ENCODE results near the gene CRELD1.

The CRELD1 gene

DNA sequence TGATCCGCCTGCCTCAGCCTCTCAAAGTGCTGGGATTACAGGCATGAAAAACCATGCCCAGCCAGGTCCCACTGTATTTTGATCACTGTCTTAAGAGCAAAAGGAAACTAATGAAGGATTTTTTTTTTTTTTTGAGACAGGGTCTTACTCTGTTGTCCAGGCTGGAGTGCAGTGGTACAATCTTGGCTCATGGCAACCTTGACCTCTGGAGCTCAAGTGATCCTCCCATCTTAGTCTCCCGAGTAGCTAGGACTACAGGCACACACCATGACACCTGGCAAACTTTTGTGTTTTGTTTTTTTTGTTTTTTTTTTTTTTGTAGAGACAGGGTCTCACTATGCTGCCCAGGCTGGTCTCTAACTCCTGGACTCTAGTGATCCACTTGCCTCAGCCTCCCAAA is 46.6 kb downstream of the CRELD1 start:
- TF ChIP-seq POLR2AphosphoS5 (IDR thresholded peaks at IDR 0.05; ENCODE audit: low read depth, low read length), result no peak
- no peak for TF ChIP-seq REST (IDR thresholded peaks at IDR 0.05; ENCODE audit: insufficient read depth in 1 of 2, low read depth in 2 of 2, low read length in 2 of 2)
- TF ChIP-seq TAF1 (IDR thresholded peaks at IDR 0.05; ENCODE audit: borderline replicate concordance, insufficient read depth, low read length), result no peak
- no peak for TF ChIP-seq FOXP2 (optimal IDR thresholded peaks at IDR 0.05; ENCODE audit: borderline replicate concordance, extremely low read depth, extremely low read length, insufficient read depth)
- TF ChIP-seq SIN3A (IDR thresholded peaks at IDR 0.05; ENCODE audit: borderline replicate concordance, insufficient read depth, low read length), result no peak

- TF ChIP-seq FOXP2 (optimal IDR thresholded peaks at IDR 0.05; ENCODE audit: borderline replicate concordance, extremely low read depth, extremely low read length, insufficient read depth) (no peak), SIN3A (IDR thresholded peaks at IDR 0.05; ENCODE audit: borderline replicate concordance, insufficient read depth, low read length) (no peak), REST (IDR thresholded peaks at IDR 0.05; ENCODE audit: insufficient read depth in 1 of 2, low read depth in 2 of 2, low read length in 2 of 2) (no peak), POLR2AphosphoS5 (IDR thresholded peaks at IDR 0.05; ENCODE audit: low read depth, low read length) (no peak), TAF1 (IDR thresholded peaks at IDR 0.05; ENCODE audit: borderline replicate concordance, insufficient read depth, low read length) (no peak)
Measured at GRCh38 chr3:9986230-9986725, 52.6 kb downstream of the CRELD1 start.

GRCh38 chr3:9994086-9994844 is 60.6 kb downstream of the CRELD1 start:
- no peak for TF ChIP-seq TAF1 (IDR thresholded peaks at IDR 0.05; ENCODE audit: borderline replicate concordance, insufficient read depth, low read length)
- no peak for TF ChIP-seq SIN3A (IDR thresholded peaks at IDR 0.05; ENCODE audit: borderline replicate concordance, insufficient read depth, low read length)
- TF ChIP-seq REST (IDR thresholded peaks at IDR 0.05; ENCODE audit: insufficient read depth in 1 of 2, low read depth in 2 of 2, low read length in 2 of 2), result no peak
- no peak for TF ChIP-seq POLR2AphosphoS5 (IDR thresholded peaks at IDR 0.05; ENCODE audit: low read depth, low read length)
- no peak for TF ChIP-seq FOXP2 (optimal IDR thresholded peaks at IDR 0.05; ENCODE audit: borderline replicate concordance, extremely low read depth, extremely low read length, insufficient read depth)

Measured in PFSK-1 (cell line).